H1 (cell line): ENCODE results near the gene CDH12. TPM values are rescaled to one million over a fixed set of nuclear protein-coding genes. Genes with fewer than 3 reads are reported as not detected.

Experiments used
- CTCF ChIA-PET: fragments of 300-600 bp; sonication (Branson Sonifier 250); formaldehyde crosslinking; loops from one replicate; lab custom pipeline; 2021; ENCODE audit not compliant: partially characterized antibody; lab: Charles Lee
- POLR2A ChIA-PET: fragments of 300-600 bp; sonication (Branson Sonifier 250); formaldehyde crosslinking; loops from one replicate; lab custom pipeline; 2021; ENCODE audit warnings: inconsistent platforms; ENCODE audit not compliant: partially characterized antibody; lab: Charles Lee
- DNase-seq, 2 experiments: peaks; one replicate each; pipeline versions ENCODE4 v3.0.0 to v3.0.0-alpha.2; 2010 to 2022; ENCODE audit warnings: low spot score in 2 of 2, low read depth in 1 of 2, mixed read lengths in 1 of 2
- FAIRE-seq: peaks from 2 replicates; lab custom pipeline; 2011; peaks lifted over from hg19 to GRCh38; lab: Jason Lieb, UNC
- H2AFZ ChIP-seq: 2 replicates; pipeline ENCODE4 v1.8.1; 2012; ENCODE audit warnings: low read length, inconsistent platforms
- H2AK5ac ChIP-seq: 2 replicates; pipeline ENCODE4 v1.6.1; 2013; ENCODE audit warnings: low read depth, low read length
- H2BK120ac ChIP-seq: replicated peaks from 2 replicates; pipeline ENCODE3; 2013; ENCODE audit warnings: low read depth, low read length, inconsistent platforms
- H2BK12ac ChIP-seq: 2 replicates; pipeline ENCODE4 v1.6.1; 2013; ENCODE audit warnings: low read depth, low read length
- H2BK15ac ChIP-seq: 2 replicates; pipeline ENCODE4 v1.6.1; 2013; ENCODE audit warnings: low read length
- H2BK20ac ChIP-seq: 2 replicates; pipeline ENCODE4 v1.6.1; 2013; ENCODE audit warnings: low read length
- H2BK5ac ChIP-seq: 2 replicates; pipeline ENCODE4 v1.6.1; 2013; ENCODE audit warnings: low read depth, low read length
- H3K14ac ChIP-seq: 2 replicates; pipeline ENCODE4 v1.6.1; 2013; ENCODE audit warnings: inconsistent platforms; ENCODE audit not compliant: insufficient read length
- H3K18ac ChIP-seq: 2 replicates; pipeline ENCODE4 v1.6.1; 2013; ENCODE audit warnings: low read length; ENCODE audit errors: extremely low read depth
- H3K23ac ChIP-seq: 2 replicates; pipeline ENCODE4 v1.6.1; 2013; ENCODE audit warnings: inconsistent platforms; ENCODE audit not compliant: insufficient read length
- H3K23me2 ChIP-seq: 2 replicates; pipeline ENCODE4 v1.6.1; 2013; ENCODE audit warnings: low read depth, low read length
- H3K27ac ChIP-seq: 2 replicates; pipeline ENCODE4 v1.6.1; 2011; ENCODE audit warnings: low read depth, low read length, inconsistent platforms
- H3K27me3 ChIP-seq, 4 experiments: replicated peaks in 1 of 4; 1 replicate in 1 of 4; 2 replicates in 3 of 4; pipeline versions ENCODE4 v1.6.1 to v1.8.1; 2011 to 2013; ENCODE audit warnings: low read length in 3 of 4, mild to moderate bottlenecking in 3 of 4, inconsistent platforms in 2 of 4, mixed read lengths in 2 of 4, moderate library complexity in 1 of 4; ENCODE audit not compliant: control insufficient read depth in 3 of 4, insufficient read depth in 3 of 4; ENCODE audit errors: extremely low read depth in 1 of 4
- H3K36me3 ChIP-seq, 4 experiments: 2 replicates each; pipeline versions ENCODE4 v1.6.1 to v1.8.1; 2011 to 2013; ENCODE audit warnings: mild to moderate bottlenecking in 4 of 4, low read length in 3 of 4, moderate library complexity in 2 of 4, control low read depth in 1 of 4, inconsistent platforms in 1 of 4; ENCODE audit not compliant: insufficient read depth in 4 of 4, control insufficient read depth in 2 of 4
- H3K4ac ChIP-seq: replicated peaks from 2 replicates; pipeline ENCODE3; 2013; ENCODE audit warnings: low read length, low read depth, mixed read lengths, inconsistent platforms; ENCODE audit not compliant: insufficient read length
- H3K4me1 ChIP-seq, 4 experiments: replicated peaks in 1 of 4; 1 replicate in 1 of 4; 2 replicates in 3 of 4; pipeline versions ENCODE4 v1.6.1 to v1.8.1; 2011 to 2013; ENCODE audit warnings: low read length in 3 of 4, inconsistent platforms in 2 of 4, mixed read lengths in 1 of 4; ENCODE audit not compliant: insufficient read depth in 4 of 4, control insufficient read depth in 3 of 4
- H3K4me2 ChIP-seq, 2 experiments: 2 replicates each; pipeline versions ENCODE4 v1.6.1 to v1.8.1; 2011 to 2013; ENCODE audit warnings: low read depth in 2 of 2, low read length in 2 of 2, control low read depth in 1 of 2, inconsistent platforms in 1 of 2, mild to moderate bottlenecking in 1 of 2; ENCODE audit not compliant: insufficient read depth in 1 of 2
- H3K4me3 ChIP-seq, 4 experiments: fragments of 200-600, 300-600 bp in 1 of 4; sonication (generic), shearing (Covaris generic), sonication (Bioruptor Twin) in 1 of 4; 2 replicates each; pipeline versions ENCODE4 v1.5.1 to v1.8.1; 2011 to 2016; ENCODE audit warnings: low read length in 4 of 4, low read depth in 3 of 4, control low read depth in 2 of 4, inconsistent platforms in 2 of 4, mild to moderate bottlenecking in 2 of 4, mixed read lengths in 1 of 4, moderate library complexity in 1 of 4; ENCODE audit not compliant: insufficient read depth in 2 of 4; ENCODE audit errors: extremely low read depth in 1 of 4
- H3K56ac ChIP-seq: replicated peaks from 2 replicates; pipeline ENCODE3; 2013; ENCODE audit warnings: low read depth, mild to moderate bottlenecking, mixed read lengths, low read length, inconsistent platforms; ENCODE audit not compliant: insufficient read length
- H3K79me1 ChIP-seq: 2 replicates; pipeline ENCODE4 v1.6.1; 2013; ENCODE audit warnings: low read depth, low read length, control low read depth
- H3K79me2 ChIP-seq, 2 experiments: 2 replicates each; pipeline versions ENCODE4 v1.6.1 to v1.8.1; 2012 to 2013; ENCODE audit warnings: low read length in 2 of 2, mild to moderate bottlenecking in 2 of 2, inconsistent platforms in 1 of 2; ENCODE audit not compliant: insufficient read depth in 2 of 2, control insufficient read depth in 1 of 2
- H3K9ac ChIP-seq, 4 experiments: replicated peaks in 1 of 4; 1 replicate in 1 of 4; 2 replicates in 3 of 4; pipeline versions ENCODE4 v1.6.1 to v1.8.1; 2011 to 2013; ENCODE audit warnings: low read depth in 3 of 4, low read length in 3 of 4, control low read depth in 2 of 4, mild to moderate bottlenecking in 2 of 4, moderate library complexity in 2 of 4, inconsistent platforms in 1 of 4; ENCODE audit errors: extremely low read depth in 1 of 4
- H3K9me3 ChIP-seq, 2 experiments: 2 replicates each; pipeline versions ENCODE4 v1.6.1 to v1.8.1; 2012 to 2013; ENCODE audit warnings: mild to moderate bottlenecking in 2 of 2, moderate library complexity in 2 of 2, control low read depth in 1 of 2, inconsistent platforms in 1 of 2, low read depth in 1 of 2, low read length in 1 of 2, mixed read lengths in 1 of 2; ENCODE audit not compliant: insufficient read depth in 2 of 2
- H4K20me1 ChIP-seq, 2 experiments: replicated peaks in 1 of 2; 2 replicates each; pipeline versions ENCODE3 to v1.8.1; 2011 to 2013; ENCODE audit warnings: inconsistent platforms in 2 of 2, low read length in 2 of 2, mild to moderate bottlenecking in 1 of 2; ENCODE audit not compliant: insufficient read depth in 2 of 2, control insufficient read depth in 1 of 2
- H4K5ac ChIP-seq: 2 replicates; pipeline ENCODE4 v1.6.1; 2013; ENCODE audit warnings: low read length, low read depth, mixed read lengths, inconsistent platforms; ENCODE audit not compliant: insufficient read length
- H4K8ac ChIP-seq: 2 replicates; pipeline ENCODE4 v1.8.0; 2013; ENCODE audit warnings: mild to moderate bottlenecking, moderate library complexity, low read length, inconsistent platforms; ENCODE audit not compliant: insufficient read depth; ENCODE audit errors: extremely low read depth
- H4K91ac ChIP-seq: replicated peaks from 2 replicates; pipeline ENCODE3; 2013; ENCODE audit warnings: low read length, mixed read lengths, inconsistent platforms; ENCODE audit not compliant: insufficient read length
- WGBS, 2 experiments: shearing (Covaris generic) in 1 of 2; methylation state at CpG; one replicate each; pipeline versions ENCODE4 v1.1.6 to v1.1.7; 2013 to 2015; ENCODE audit warnings: low lambda C conversion rate in 2 of 2, mixed read lengths in 2 of 2, inconsistent platforms in 1 of 2, low coverage in 1 of 2, missing lambda C conversion rate in 1 of 2; ENCODE audit not compliant: insufficient replicate concordance in 2 of 2, insufficient coverage in 1 of 2, insufficient read length in 1 of 2; ENCODE audit errors: extremely low coverage in 1 of 2, missing lambda C conversion rate in 1 of 2; 5-methylcytosine and 5-hydroxymethylcytosine counted together
- polyA plus RNA-seq, 7 experiments: library from polyadenylated mRNA; depleted of rRNA in 3 of 7; stranded (reverse) in 5 of 7; unstranded in 2 of 7; fragments of >200 nt in 5 of 7; fragments of 200-250 nt in 2 of 7; gene quantifications; 1 replicate in 5 of 7; 2 replicates in 1 of 7; 4 replicates in 1 of 7; pipeline versions ENCODE4 v1.2.1 to v1.2.3, GENCODE V29; 2011 to 2013; ENCODE audit warnings: missing spikeins in 2 of 7, mixed read lengths in 2 of 7
- total RNA-seq: library from RNA; stranded (reverse); fragmentation: NEBNext Ultra II Directional; extraction: Animal tissue kit (Norgen Biotek cat#: 25700); gene quantifications from 2 replicates; pipeline ENCODE4 v1.2.1, GENCODE V29; 2021

CDH12 gene
- total and polyA plus RNA-seq, 2 of the 8 experiments (the other 6 are each of a cell fraction or from before 2014, with no cell fraction given): 0.03 TPM; not detected in 1

DNA sequence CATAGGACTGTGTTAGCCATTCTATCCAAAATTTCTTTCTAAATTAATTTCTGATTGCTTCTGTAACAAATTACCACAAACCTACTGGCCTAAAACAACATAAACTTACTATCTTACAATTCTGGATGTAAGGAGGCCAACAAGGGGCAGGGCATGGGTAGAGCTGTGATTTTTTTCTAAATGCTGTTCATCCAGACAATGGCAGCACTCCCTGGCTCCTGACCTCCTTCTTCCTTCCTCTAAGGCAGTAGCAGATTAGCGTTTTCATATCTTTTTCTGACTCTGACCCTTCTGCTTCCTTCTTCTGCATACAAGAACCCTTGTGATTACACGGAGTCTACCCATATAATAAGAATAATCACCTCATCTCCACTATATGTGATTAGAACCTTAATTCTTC is 1005.8 kb downstream of the CDH12 start:
- Histone ChIP-seq H3K79me1 (no peaks in the 10 kb centered on the region), H3K9ac (no peak overlapping the region), H2AFZ (no peak overlapping the region), H3K4ac (no peak overlapping the region), H3K9me3 (no peaks in the 10 kb centered on the region), H3K56ac (no peak overlapping the region), H3K36me3 (no peaks in the 10 kb centered on the region), H4K91ac (no peak overlapping the region), H3K23me2 (no peaks in the 10 kb centered on the region), H3K4me2 (no peak overlapping the region), H2BK15ac (no peak overlapping the region), H2BK120ac (no peak overlapping the region), H2AK5ac (no peak overlapping the region), H2BK20ac (no peak overlapping the region), H3K23ac (no peak overlapping the region), H3K27ac (no peak overlapping the region), H3K4me1 (peaks cover 0 to 2% (median 0%) of the 10 kb centered on the region in 4 experiments; a peak in 3 of 7 replicates), H3K79me2 (no peaks in the 10 kb centered on the region), H4K8ac (no peak overlapping the region), H3K14ac (no peak overlapping the region), H4K5ac (no peak overlapping the region), H4K20me1 (no peaks in the 10 kb centered on the region), H2BK5ac (no peak overlapping the region), H2BK12ac (no peak overlapping the region), H3K27me3 (no peaks in the 10 kb centered on the region), H3K18ac (no peak overlapping the region), H3K4me3 (no peak overlapping the region)
- ChIA-PET POLR2A (no interaction called here), CTCF (interaction anchor here (1.4 kb wide), 1 partner anchor 72 kb away, joined by 5 read pairs; no protein-coding TSS in a partner anchor)
- FAIRE-seq (no peak), DNase-seq (no peak)
- 86% methylated on average over 2 of the region's 2 CpGs; no CpG with 5 or more reads in 1 of the 2 experiments for WGBS, 2 experiments
